Measurements from ENCODE around the gene OLFML2A. TPM values are rescaled to one million over a fixed set of nuclear protein-coding genes. Genes with fewer than 3 reads are reported as not detected.

The OLFML2A gene
- total RNA-seq, 1 experiment from 2014 or later: 1.4 TPM

DNA sequence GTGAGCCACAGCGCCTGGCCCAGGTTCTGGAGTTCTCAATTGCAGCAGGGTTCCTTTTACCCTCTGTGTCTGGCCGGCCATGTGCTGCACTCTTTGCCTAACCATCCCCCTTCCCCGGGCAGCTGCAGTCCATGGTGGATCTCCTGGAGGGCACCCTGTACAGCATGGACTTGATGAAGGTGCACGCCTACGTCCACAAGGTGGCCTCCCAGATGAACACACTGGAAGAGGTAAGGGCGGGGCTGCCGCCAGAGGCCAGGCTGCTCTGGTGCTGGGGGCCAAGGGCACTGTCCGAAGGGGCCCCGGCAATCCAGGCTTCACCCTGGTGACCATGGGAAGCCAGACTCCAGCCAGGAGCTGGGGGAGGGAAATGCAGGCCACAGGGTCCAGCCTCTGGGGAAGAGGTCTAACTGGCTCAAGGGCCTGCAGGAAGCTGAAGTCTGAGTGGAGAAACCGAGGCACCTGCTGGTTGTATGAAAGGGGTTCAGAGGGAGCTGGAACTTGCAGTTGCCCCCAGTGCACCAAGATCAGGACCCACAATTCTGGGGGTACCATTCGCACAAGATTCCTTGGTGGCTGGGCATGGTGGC, 18.1 kb downstream of the OLFML2A start:
- intact Hi-C loops (cut with micrococcal nuclease; ENCODE audit: unreplicated experiment): no loop called here
- POLR2A ChIA-PET (ENCODE audit: low non-redundant PET): no interaction called here
- BruUV-seq (replicated peaks): no TSS peak
- Histone ChIP-seq H3K9me3 (ENCODE audit: low read depth, low read length, poor library complexity, severe bottlenecking) (no peaks in the 10 kb centered on the region), H3K27me3 (replicated peaks; ENCODE audit: insufficient read depth, low read depth, low read length, poor library complexity) (no peaks in the 10 kb centered on the region), H3K4me3 (ENCODE audit: low read depth, low read length, poor library complexity, severe bottlenecking) (no peak overlapping the region), H3K36me3 (ENCODE audit: insufficient read depth, low read length, poor library complexity, severe bottlenecking) (no peaks in the 10 kb centered on the region), H3K4me1 (ENCODE audit: insufficient read depth, low read length, poor library complexity, severe bottlenecking) (no peaks in the 10 kb centered on the region), H3K27ac (ENCODE audit: low read depth, low read length, poor library complexity, severe bottlenecking) (no peak overlapping the region)
- CTCF ChIA-PET: no interaction called here
- DNase-seq (ENCODE audit: low spot score): no peak
- no peak for TF ChIP-seq CTCF (conservative IDR thresholded peaks at IDR 0.05; ENCODE audit: low read depth, low read length)

DNA sequence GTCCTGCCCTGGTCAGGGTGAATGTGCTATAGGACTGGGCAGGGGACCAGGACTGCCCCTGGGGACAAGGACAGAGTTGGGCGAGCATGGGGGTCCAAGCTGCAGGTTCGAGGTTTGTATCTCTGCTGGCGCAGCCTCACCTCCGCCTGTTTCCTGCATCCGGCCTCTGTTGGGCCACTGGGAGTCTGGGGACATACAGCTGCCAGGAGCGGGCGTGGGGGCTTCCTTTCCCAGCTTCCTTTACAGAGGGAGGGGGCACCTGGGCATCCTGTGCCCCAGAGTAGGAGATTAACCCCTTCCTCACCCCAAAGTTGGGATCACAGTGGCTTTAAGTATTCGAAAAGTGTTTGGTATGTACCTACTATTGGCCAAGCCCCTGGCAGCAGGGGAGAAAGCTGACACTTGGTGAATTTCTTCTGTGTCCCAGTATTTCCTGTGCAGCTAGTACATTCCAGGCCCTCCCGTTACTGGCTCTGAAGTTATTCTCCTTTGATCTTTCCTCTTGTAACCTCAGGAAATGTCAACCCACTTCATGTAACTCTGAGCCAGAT, 19.0 kb downstream of the OLFML2A start:
- H3K27me3 ChIP-seq (replicated peaks; ENCODE audit: insufficient read depth, low read depth, low read length, poor library complexity): no peaks in the 10 kb centered on the region
- H3K4me1 ChIP-seq (ENCODE audit: insufficient read depth, low read length, poor library complexity, severe bottlenecking): peaks cover 5% of the 10 kb centered on the region
- no peak for DNase-seq (ENCODE audit: low spot score)
- TF ChIP-seq EZH2 (IDR thresholded peaks at IDR 0.05; ENCODE audit: borderline replicate concordance, low read depth, low read length, poor library complexity, severe bottlenecking) (no peak), CTCF (conservative IDR thresholded peaks at IDR 0.05; ENCODE audit: low read depth, low read length) (no peak)
- H3K36me3 ChIP-seq (ENCODE audit: insufficient read depth, low read length, poor library complexity, severe bottlenecking): no peaks in the 10 kb centered on the region
- BruUV-seq (replicated peaks): no TSS peak
- intact Hi-C loops (cut with micrococcal nuclease; ENCODE audit: unreplicated experiment): no loop called here
- no peak overlapping the region for H3K27ac ChIP-seq (ENCODE audit: low read depth, low read length, poor library complexity, severe bottlenecking)
- H3K9me3 ChIP-seq (ENCODE audit: low read depth, low read length, poor library complexity, severe bottlenecking): no peaks in the 10 kb centered on the region
- H3K4me3 ChIP-seq (ENCODE audit: low read depth, low read length, poor library complexity, severe bottlenecking): no peak overlapping the region
- POLR2A ChIA-PET (ENCODE audit: low non-redundant PET): no interaction called here
- CTCF ChIA-PET: no interaction called here

DNA sequence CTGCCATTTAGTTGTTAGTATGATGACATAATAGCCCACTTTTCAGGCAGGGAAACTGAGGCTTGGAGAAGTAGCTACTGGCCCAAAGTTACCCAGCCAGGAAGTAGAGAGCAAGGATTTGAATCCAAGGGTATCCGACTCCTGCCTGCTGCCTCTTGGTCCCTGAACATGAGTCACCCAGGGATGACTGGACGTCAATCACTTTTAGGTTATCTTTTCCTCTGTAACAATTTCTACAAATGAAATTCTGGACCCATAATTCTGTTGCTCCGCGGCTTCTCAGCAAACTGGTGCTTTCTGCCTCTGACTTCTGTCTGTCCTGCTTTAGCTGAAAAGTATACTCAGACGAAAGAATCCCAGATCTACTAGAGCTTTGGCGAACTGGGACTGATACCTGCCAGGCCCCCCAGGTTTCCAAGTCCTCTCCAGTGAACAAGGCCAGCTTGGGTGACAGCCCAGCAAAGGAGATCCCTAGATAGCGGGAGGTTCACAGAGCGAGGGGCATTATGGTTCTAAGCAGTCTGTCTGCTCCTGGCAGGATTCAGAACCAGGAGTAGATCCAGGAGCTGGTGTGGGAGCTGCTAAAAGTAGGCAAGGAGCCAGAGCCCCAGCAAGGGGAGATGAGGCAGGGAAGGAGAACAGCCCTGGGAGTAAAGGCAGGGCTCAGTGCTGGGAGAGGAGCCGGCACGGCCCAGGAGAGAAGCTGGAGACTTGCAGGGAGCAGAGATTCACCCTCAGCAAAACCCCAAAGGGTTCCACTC, 20.6 kb downstream of the OLFML2A start:
- intact Hi-C loops (cut with micrococcal nuclease; ENCODE audit: unreplicated experiment): no loop called here
- Histone ChIP-seq H3K4me3 (ENCODE audit: low read depth, low read length, poor library complexity, severe bottlenecking) (no peak overlapping the region), H3K36me3 (ENCODE audit: insufficient read depth, low read length, poor library complexity, severe bottlenecking) (no peaks in the 10 kb centered on the region), H3K9me3 (ENCODE audit: low read depth, low read length, poor library complexity, severe bottlenecking) (no peaks in the 10 kb centered on the region), H3K4me1 (ENCODE audit: insufficient read depth, low read length, poor library complexity, severe bottlenecking) (peaks cover 5% of the 10 kb centered on the region), H3K27ac (ENCODE audit: low read depth, low read length, poor library complexity, severe bottlenecking) (no peak overlapping the region), H3K27me3 (replicated peaks; ENCODE audit: insufficient read depth, low read depth, low read length, poor library complexity) (no peaks in the 10 kb centered on the region)
- no peak for DNase-seq (ENCODE audit: low spot score)
- POLR2A ChIA-PET (ENCODE audit: low non-redundant PET): no interaction called here
- TF ChIP-seq CTCF (conservative IDR thresholded peaks at IDR 0.05; ENCODE audit: low read depth, low read length) (no peak), EZH2 (IDR thresholded peaks at IDR 0.05; ENCODE audit: borderline replicate concordance, low read depth, low read length, poor library complexity, severe bottlenecking) (no peak)
- CTCF ChIA-PET: interaction anchor here (0.6 kb wide), 1 partner anchor 117 kb away, joined by 3 read pairs; no protein-coding TSS in a partner anchor
- no TSS peak for BruUV-seq (replicated peaks)

Data from A673 (cell line).